Kidney (tissue), 14 donors: ENCODE results near the gene NCOA3. TPM values are rescaled to one million over a fixed set of nuclear protein-coding genes. Genes with fewer than 3 reads are reported as not detected.

ENCODE experiments used
- DNase-seq, 5 donors: peaks; one replicate each; pipeline ENCODE4 v3.0.0-alpha.2; 2013 to 2020
- FAIRE-seq: peaks from 2 replicates; lab custom pipeline; 2012; peaks lifted over from hg19 to GRCh38; lab: Jason Lieb, UNC
- H3K27ac ChIP-seq, 2 donors: one replicate each; pipeline ENCODE4 v1.7.0; 2013; ENCODE audit warnings: low read depth in 2 of 2, low read length in 2 of 2, inconsistent platforms in 1 of 2
- H3K27me3 ChIP-seq: one replicate; pipeline ENCODE4 v1.7.1; 2013; ENCODE audit warnings: low read length, inconsistent platforms; ENCODE audit not compliant: control insufficient read depth, insufficient read depth
- H3K36me3 ChIP-seq, 3 donors: one replicate each; pipeline versions ENCODE4 v1.7.0 to v1.7.1; 2013; ENCODE audit warnings: low read length in 3 of 3, control low read depth in 1 of 3, inconsistent platforms in 1 of 3; ENCODE audit not compliant: insufficient read depth in 3 of 3, control insufficient read depth in 2 of 3
- H3K4me1 ChIP-seq, 3 donors: one replicate each; pipeline versions ENCODE4 v1.7.0 to v1.7.1; 2013; ENCODE audit warnings: low read length in 3 of 3, inconsistent platforms in 1 of 3, low read depth in 1 of 3; ENCODE audit not compliant: control insufficient read depth in 2 of 3, insufficient read depth in 2 of 3
- H3K4me3 ChIP-seq, 3 donors: one replicate each; pipeline versions ENCODE4 v1.7.0 to v1.8.1; 2013; ENCODE audit warnings: low read length in 3 of 3, control low read depth in 1 of 3, inconsistent platforms in 1 of 3
- H3K9ac ChIP-seq, 3 donors: one replicate each; pipeline versions ENCODE4 v1.7.0 to v1.7.1; 2013; ENCODE audit warnings: low read length in 3 of 3, control low read depth in 1 of 3, inconsistent platforms in 1 of 3
- H3K9me3 ChIP-seq, 3 donors: one replicate each; pipeline versions ENCODE4 v1.7.0 to v1.7.1; 2013; ENCODE audit warnings: low read length in 3 of 3, control low read depth in 1 of 3, inconsistent platforms in 1 of 3; ENCODE audit not compliant: control insufficient read depth in 2 of 3, insufficient read depth in 1 of 3
- intact Hi-C: fragments of 100-400 bp; cut with DNase I; formaldehyde crosslinking; loops from one replicate; pipeline ENCODE4 v1.11.1; 2022
- polyA plus RNA-seq: library from polyadenylated mRNA; stranded (reverse); fragments of 350-450 nt; fragmentation: Illumina TruSeq; extraction: RNeasy Lipid Tissue Mini Kit (QIAGEN cat#74804); gene quantifications from one replicate; pipeline ENCODE4 v1.2.3, GENCODE V29; 2014; ENCODE audit warnings: low read depth, low replicate concordance; ENCODE audit not compliant: insufficient read depth
- total RNA-seq: library from RNA; stranded (reverse); fragmentation: NEBNext Ultra II Directional; extraction: Animal tissue kit (Norgen Biotek cat#: 25700); gene quantifications from one replicate; pipeline ENCODE4 v1.2.1, GENCODE V29; 2021
- TF ChIP-seq, protein P1 (sequence below): IDR thresholded peaks from 3 replicates; pipeline ENCODE4 v1.5.1; 2012; ENCODE audit warnings: mild to moderate bottlenecking, moderate library complexity, borderline replicate concordance; ENCODE audit not compliant: insufficient read depth; ENCODE audit errors: extremely low read depth
- donor health status: control.
- donor health status: control.
- donor health status: control.
- donor health status: control.
- donor health status: control.
- donor health status: DM: yes; HTN: yes; CAD: no.
- donor health status: Normal renal cell carcinoma (clear cell type).

NCOA3 gene
- total and polyA plus RNA-seq, 2 donors from 2014 or later, result 4.9 to 38.8 TPM

GRCh38 chr20:47669927-47670890, 168.5 kb downstream of the NCOA3 start:
- Histone ChIP-seq H3K27ac (no peak overlapping the region), H3K9ac (no peak overlapping the region), H3K9me3 (no peaks in the 10 kb centered on the region), H3K36me3 (no peaks in the 10 kb centered on the region), H3K27me3 (no peaks in the 10 kb centered on the region), H3K4me3 (no peak overlapping the region), H3K4me1 (peaks cover 0 to 8% (median 0%) of the 10 kb centered on the region in 3 donors)
- FAIRE-seq (no peak), DNase-seq (no peak)
- TF ChIP-seq, protein P1, sequence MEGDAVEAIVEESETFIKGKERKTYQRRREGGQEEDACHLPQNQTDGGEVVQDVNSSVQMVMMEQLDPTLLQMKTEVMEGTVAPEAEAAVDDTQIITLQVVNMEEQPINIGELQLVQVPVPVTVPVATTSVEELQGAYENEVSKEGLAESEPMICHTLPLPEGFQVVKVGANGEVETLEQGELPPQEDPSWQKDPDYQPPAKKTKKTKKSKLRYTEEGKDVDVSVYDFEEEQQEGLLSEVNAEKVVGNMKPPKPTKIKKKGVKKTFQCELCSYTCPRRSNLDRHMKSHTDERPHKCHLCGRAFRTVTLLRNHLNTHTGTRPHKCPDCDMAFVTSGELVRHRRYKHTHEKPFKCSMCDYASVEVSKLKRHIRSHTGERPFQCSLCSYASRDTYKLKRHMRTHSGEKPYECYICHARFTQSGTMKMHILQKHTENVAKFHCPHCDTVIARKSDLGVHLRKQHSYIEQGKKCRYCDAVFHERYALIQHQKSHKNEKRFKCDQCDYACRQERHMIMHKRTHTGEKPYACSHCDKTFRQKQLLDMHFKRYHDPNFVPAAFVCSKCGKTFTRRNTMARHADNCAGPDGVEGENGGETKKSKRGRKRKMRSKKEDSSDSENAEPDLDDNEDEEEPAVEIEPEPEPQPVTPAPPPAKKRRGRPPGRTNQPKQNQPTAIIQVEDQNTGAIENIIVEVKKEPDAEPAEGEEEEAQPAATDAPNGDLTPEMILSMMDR, result no peak
- intact Hi-C loops, result loop anchor here (5.0 kb wide), 1 partner anchor 952 kb away; no protein-coding TSS in a partner anchor

DNA sequence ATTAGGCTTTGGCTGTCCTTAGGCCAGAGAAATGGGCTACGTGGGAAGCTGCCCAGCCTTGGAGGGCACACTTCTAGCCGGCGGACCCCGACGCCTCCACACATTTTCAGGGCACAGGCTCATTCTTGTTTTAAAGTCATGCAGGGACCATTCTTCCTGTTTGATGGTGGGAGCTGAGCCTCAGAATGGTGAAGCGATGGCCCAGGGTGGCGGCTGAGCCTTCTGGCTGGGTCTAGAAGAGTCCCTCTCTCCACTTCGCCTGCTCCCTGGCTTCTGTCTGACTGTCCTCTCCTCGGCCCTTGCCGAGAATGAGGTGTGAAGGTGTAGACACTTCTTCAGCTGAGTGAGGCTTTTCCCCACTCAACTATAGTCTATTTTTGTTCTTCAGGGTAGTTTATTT, 169.2 kb downstream of the NCOA3 start:
- Histone ChIP-seq H3K27me3 (no peaks in the 10 kb centered on the region), H3K4me3 (no peak overlapping the region), H3K4me1 (peaks cover 0 to 8% (median 0%) of the 10 kb centered on the region in 3 donors), H3K27ac (no peak overlapping the region), H3K36me3 (no peaks in the 10 kb centered on the region), H3K9me3 (no peaks in the 10 kb centered on the region), H3K9ac (no peak overlapping the region)
- DNase-seq, result no peak
- TF ChIP-seq, protein P1, result no peak
- FAIRE-seq, result no peak
- intact Hi-C loops, result no loop called here

- peaks cover 0 to 8% (median 0%) of the 10 kb centered on the region in 3 donors for H3K4me1 ChIP-seq
- TF ChIP-seq, protein P1, result no peak
- no peaks in the 10 kb centered on the region for H3K27me3 ChIP-seq
- FAIRE-seq (no peak), DNase-seq (no peak)
- intact Hi-C loops, result no loop called here
- H3K4me3 ChIP-seq, result no peak overlapping the region
- no peaks in the 10 kb centered on the region for H3K9me3 ChIP-seq
- no peak overlapping the region for H3K27ac ChIP-seq
- H3K36me3 ChIP-seq, result no peaks in the 10 kb centered on the region
- no peak overlapping the region for H3K9ac ChIP-seq
These were observed 170.5 kb downstream of the NCOA3 start for GRCh38 chr20:47672166-47672565.
